GM19239 (cell line): Measurements from ENCODE around the gene RC3H1.
"Not testable (repeated sequence)": the region's sequence is repeated elsewhere in the genome, so short reads cannot be mapped to it uniquely, and the experiment has no call there.

ENCODE experiments used
- DNase-seq: peaks from one replicate; pipeline ENCODE4 v3.0.0; 2011; ENCODE audit warnings: low spot score; ENCODE audit not compliant: insufficient read length
- FAIRE-seq: peaks from 2 replicates; lab custom pipeline; 2011; peaks lifted over from hg19 to GRCh38; lab: Jason Lieb, UNC

RC3H1 gene

GRCh38 chr1:173965896-173966295, 56.3 kb downstream of the RC3H1 start:
- DNase-seq, FAIRE-seq: not testable (repeated sequence)

GRCh38 chr1:173963477-173963876, 58.7 kb downstream of the RC3H1 start:
- no peak for DNase-seq
- no peak for FAIRE-seq

DNA sequence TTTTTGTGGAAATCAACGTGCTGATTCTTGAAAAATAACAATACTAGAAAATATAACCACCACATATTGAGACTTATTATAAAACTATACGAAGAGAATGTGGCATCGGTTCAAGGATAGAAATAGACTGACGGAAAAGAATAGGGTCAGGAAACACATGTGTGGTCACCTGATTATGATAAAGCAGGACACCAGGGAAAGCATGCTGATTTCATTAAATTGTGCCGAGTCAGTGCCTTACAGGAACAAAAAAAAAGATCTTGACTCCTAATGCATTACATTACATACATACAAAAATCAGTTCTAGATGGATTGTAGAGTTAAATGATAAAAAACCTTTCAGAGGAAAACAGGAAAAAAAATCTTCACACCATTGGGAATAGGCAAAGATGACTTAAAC, 61.5 kb downstream of the RC3H1 start:
- peak; percentile 57 for FAIRE-seq
- no peak for DNase-seq

GRCh38 chr1:173954179-173954578, 68.0 kb downstream of the RC3H1 start:
- DNase-seq, result no peak
- no peak for FAIRE-seq

- DNase-seq (no peak), FAIRE-seq (no peak)
Measured at GRCh38 chr1:173948594-173948993, 73.6 kb downstream of the RC3H1 start.

GRCh38 chr1:173946380-173946921, 75.7 kb downstream of the RC3H1 start:
- DNase-seq, result no peak
- no peak for FAIRE-seq

DNA sequence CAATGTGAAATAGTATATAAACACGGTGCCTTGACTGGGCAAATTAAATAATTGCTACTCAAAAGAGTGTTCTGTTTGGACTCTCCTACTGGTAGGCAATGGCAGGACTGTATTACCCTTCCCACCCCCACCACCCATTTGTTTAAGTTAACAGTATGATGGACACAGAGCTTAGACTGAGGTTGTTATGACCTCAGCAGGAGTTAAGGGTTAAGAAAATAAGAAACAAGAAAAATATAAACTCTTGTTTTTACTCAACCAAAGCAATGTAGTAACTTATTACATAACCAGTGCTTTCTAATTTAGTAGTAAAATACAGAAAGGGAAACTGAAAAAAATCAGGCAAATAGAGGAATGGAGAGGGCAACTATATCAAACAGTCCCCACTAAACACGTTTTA, 85.1 kb downstream of the RC3H1 start:
- FAIRE-seq, result no peak
- DNase-seq, result no peak

DNA sequence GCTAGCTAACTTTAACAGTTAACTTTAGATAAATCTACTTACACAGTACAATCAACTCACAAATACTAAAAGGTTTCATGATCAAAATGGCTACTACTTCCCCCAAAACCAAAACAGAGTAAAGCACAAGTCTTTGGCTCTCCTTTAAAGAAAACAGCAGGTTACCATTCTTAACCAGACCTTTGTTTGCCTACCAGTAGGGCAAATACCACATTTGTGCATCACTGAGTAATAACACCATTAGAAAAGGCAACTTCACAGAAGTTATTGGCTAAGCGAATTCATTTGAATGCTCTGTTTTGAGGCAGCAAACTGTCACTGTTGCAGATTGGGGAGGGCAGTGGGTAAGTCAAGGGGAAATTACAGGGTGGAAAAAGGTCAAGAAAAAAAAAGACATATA, 87.7 kb downstream of the RC3H1 start:
- DNase-seq, result no peak
- no peak for FAIRE-seq

DNA sequence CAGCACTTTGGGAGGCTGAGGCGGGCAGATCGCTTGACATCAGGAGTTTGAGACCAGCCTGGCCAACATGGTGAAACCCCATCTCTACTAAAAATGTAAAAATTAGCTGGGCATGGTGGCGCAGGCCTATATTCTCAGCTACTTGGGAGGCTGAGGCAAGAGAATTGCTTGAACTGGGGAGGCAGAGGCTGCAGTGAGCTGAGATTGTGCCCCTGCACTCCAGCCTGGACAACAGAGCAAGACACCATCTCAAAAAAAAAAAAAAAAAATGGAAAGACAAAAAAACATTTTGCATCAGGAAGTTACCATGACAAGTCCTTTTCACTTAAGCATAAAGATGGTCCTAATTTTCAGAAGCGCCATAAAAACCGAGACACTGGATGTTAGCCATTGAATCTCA, 91.6 kb downstream of the RC3H1 start:
- DNase-seq, FAIRE-seq: not testable (repeated sequence)

DNA sequence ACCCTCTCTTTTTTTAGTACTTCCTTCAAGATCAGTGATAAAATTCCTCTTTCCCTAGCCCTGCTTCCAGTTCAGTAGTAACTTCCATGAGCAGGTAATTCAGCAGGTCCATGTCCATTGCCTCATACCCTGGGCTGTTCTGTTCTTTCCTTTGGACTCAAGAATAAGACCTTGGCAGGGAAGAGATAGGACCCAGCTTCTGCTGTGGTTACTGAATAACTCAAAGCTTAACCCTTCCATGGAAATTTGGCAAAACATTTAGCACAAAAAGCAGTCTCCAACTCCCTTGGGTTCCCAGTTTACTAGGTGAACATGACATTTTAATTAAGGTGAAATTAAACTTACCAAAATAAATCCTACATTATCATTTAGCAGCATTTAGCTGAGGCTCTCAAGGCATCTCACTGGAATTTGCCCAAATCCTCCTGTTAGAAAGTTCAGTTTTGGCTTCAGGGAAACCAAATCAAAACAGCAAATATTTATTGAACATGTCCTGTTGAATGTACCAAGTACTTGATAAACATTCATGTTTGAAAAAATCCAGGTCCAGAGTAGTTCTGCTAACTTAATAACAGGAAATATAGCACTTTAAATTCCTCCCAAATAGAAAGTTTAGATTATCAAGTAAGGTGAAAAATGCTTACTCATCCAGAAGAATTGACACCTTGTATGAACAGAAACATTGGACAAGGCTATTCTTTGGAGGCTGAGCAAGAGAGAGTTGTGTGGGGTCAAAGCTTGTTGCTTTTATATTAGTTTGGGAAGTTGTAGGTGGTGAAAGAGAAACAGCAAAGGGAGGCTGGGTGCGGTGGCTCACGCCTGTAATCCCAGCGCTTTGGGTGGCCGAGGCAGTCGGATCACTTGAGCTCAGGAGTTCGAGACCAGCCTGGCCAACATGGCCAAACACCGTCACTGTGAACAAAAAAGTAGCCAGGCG, 96.6 kb downstream of the RC3H1 start:
- DNase-seq, result no peak
- FAIRE-seq, result no peak

DNA sequence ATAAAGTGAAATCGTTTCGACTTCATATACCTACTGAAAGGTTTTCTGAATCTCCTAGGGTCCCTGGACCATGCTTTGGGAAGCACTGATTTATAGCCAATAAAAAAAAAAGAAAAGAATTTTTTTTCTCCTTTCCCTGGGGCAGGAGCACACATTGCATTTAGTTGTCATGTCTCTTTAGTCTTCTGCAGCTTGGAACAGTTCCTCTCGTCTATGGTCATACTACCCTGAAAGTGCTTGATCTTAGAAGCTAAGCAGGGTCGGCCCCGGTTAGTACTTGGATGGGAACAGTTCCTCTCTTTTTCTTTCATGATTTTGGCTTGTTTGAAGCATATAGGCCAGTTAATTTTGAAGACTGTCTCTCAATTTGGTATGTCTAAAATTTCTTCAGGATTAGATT, 101.3 kb downstream of the RC3H1 start:
- no peak for FAIRE-seq
- no peak for DNase-seq

DNA sequence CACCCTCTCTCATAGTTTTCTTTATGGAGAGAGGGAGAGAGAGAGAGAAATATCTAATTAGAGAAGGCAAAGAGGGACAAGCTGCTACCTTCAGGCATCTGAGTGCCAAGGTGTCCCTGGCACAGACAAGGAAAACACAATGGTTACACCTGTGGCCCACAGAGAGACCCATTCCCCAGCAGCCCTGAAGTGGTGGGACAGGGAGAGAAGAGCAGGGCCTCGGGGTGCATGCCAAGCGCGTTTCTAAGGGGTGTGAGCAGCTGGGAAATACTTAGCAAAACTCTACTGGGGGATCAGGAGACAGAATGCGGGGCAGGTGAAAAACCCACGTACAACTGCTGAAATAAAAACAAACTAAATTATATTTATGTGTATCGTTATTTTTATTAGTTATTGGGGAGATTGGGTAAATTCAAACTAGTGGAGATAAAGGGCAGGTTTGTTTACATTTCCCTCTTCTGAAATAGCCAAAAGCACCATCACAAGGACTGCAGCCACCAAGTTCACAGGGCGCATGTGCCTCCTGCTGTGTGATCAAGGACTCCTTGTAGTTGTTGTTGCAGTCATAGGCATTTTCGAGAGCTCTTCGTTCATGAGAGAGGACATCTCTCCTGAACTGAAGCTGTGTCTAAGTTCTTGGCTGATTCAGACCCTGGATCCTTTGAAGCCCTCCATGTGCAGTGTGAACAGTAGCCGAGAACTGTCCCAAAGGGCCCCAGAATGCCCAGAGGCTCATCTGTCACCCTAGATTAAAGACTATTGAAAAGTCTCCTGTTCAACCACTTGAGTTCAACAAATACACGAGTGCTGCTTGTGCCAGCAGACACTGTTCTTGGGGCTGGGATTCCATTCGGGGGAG, 104.3 kb downstream of the RC3H1 start:
- no peak for FAIRE-seq
- DNase-seq, result no peak

DNA sequence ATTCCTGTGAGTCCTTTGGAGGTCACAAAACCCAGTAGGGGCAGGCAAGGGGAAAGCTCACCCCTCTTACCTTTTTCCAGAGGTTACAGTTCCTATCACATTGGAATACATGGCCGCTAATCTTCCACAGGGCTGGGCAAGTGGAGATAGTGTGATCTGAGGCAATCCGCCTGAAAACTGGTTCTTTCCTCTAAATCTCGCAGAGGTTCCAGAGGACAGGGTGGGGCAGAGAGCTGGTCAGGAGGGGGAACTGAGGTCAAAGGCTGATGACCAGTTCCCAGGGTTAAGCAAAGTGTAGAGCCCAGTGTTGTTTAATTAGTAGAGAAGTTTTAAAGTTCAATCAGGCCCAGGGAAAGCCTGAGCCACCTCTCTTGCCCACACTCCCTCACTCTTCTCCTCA, 105.0 kb downstream of the RC3H1 start, which contains the start of gene SERPINC1:
SERPINC1 (minus strand) TSS at position 179 of the 400 bp plus-strand sequence; CDS start at position 111, 68 bp downstream.
- DNase-seq (no peak), FAIRE-seq (no peak)

- DNase-seq (no peak), FAIRE-seq (no peak)
Measured at GRCh38 chr1:173916667-173917066, 105.5 kb downstream of the RC3H1 start.

DNA sequence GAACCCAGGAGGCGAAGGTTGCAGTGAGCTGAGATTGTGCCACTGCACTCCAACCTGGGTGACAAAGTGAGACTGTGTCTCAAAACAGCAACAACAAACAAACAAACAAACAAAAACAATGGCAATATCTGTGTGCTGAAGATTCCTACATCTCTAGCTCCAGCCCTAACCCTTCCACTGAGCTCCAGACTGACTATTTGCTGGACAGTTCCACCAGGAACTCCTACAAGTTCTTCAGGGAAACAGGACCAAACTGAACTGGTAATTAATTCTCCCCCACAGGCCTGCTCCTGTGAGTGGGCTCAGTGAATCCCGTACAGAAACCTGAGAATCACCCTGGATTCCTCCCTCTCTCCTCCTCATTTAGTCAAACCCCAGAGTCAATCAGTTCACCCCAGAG, 106.6 kb downstream of the RC3H1 start:
- no peak for FAIRE-seq
- no peak for DNase-seq

GRCh38 chr1:173914366-173914871, 107.7 kb downstream of the RC3H1 start:
- DNase-seq (peak; percentile 16), FAIRE-seq (no peak)

- FAIRE-seq, result no peak
- DNase-seq, result no peak
Measured at GRCh38 chr1:173913111-173913510, 109.0 kb downstream of the RC3H1 start.

DNA sequence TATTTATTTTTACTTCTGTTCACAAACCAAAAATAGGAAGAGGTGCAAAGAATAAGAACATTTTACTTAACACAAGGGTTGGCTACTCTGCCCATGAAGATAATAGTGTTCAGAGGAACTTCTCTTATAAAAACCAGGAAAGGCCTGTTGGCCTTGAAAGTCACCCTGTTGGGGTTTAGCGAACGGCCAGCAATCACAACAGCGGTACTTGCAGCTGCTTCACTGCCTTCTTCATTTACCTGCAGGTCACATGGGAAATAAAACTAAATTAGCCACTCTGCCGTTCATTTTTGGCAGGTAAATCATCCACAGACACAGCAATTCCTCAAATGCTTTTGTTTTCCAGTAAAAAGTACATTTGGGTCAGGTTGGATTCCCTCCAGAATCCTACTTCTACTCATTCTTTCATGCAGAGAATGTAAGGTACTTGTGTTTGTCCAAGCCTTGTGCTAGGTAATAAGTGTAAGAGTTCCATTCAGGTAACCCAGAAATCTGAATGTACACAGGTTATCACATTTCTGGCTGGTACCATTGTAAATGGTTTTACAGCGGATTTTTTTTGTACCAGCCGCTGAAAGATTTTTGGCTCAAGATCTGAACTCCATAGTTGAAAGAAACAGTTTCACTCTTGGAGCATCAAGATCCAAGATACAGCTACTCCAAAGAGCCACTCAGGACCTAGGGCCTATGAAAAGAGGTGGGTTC, 118.2 kb downstream of the RC3H1 start:
- no peak for FAIRE-seq

DNA sequence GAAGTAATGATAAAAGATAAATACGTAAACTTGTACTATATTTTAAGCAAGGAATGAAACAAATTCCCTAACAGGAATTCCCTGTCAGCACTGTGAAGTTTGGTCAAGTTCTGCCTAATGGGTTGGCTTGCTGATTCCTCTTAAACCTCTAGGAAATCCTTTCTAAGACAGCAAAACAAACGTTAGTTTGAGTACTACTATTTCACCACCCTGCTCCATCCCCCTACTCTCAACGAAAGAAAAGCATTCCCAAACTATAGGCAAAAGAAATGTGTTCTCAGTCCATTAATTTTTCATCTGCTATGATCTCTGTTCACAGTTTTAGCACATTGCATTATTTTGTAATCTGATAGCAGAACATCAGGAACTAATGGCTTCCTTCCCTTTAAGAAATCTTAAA, 121.2 kb downstream of the RC3H1 start:
- FAIRE-seq, result no peak
- no peak for DNase-seq

More for the DNA sequence above, 118.2 kb downstream of the RC3H1 start:
- DNase-seq, result no peak

GRCh38 chr1:173900427-173900826, 121.7 kb downstream of the RC3H1 start:
- no peak for FAIRE-seq
- DNase-seq, result no peak
